DND-41 (cell line): Measurements from ENCODE around the gene TRANK1.

Experiments used
- CTCF ChIP-seq: IDR thresholded peaks from 2 replicates; pipeline ENCODE4 v1.5.1; 2012; ENCODE audit warnings: borderline replicate concordance, low read length, moderate library complexity, mild to moderate bottlenecking; ENCODE audit not compliant: poor library complexity, severe bottlenecking; ENCODE audit errors: extremely low read depth
- EZH2 ChIP-seq: IDR thresholded peaks from 3 replicates; pipeline ENCODE4 v1.6.1; 2012; ENCODE audit warnings: borderline replicate concordance, low read depth, mild to moderate bottlenecking, moderate library complexity, low read length, inconsistent platforms; ENCODE audit not compliant: severe bottlenecking

- TF ChIP-seq CTCF: no peak
- TF ChIP-seq EZH2: no peak
Observed at GRCh38 chr3:36957862-36958686, 13.2 kb upstream of the TRANK1 start.
